Lung (tissue), 12 donors: ENCODE results near the gene ZCCHC9. TPM values are rescaled to one million over a fixed set of nuclear protein-coding genes. Genes with fewer than 3 reads are reported as not detected.

ENCODE experiments used
- ATAC-seq: fragments of 200-7000 bp; cut with Tn5 transposase; one replicate; pipeline ENCODE4 v1.9.1; 2020; ENCODE audit warnings: moderate number of reproducible peaks; ENCODE audit not compliant: insufficient read depth, low FRiP score
- DNase-seq, 3 donors: peaks; one replicate each; pipeline ENCODE4 v3.0.0-alpha.2; 2013 to 2017
- H3K27ac ChIP-seq, 2 donors: one replicate each; pipeline ENCODE4 v1.5.1; 2013; ENCODE audit warnings: mild to moderate bottlenecking in 2 of 2, moderate library complexity in 2 of 2, control low read depth in 1 of 2, inconsistent platforms in 1 of 2, low read depth in 1 of 2, low read length in 1 of 2
- H3K27me3 ChIP-seq, 3 donors: one replicate each; pipeline ENCODE4 v1.5.1; 2013; ENCODE audit warnings: low read length in 2 of 3; ENCODE audit not compliant: control insufficient read depth in 3 of 3, insufficient read depth in 3 of 3
- H3K36me3 ChIP-seq, 4 donors: one replicate each; pipeline ENCODE4 v1.5.1; 2013; ENCODE audit warnings: low read length in 4 of 4, mild to moderate bottlenecking in 1 of 4, moderate library complexity in 1 of 4; ENCODE audit not compliant: control insufficient read depth in 4 of 4, insufficient read depth in 4 of 4
- H3K4me1 ChIP-seq, 5 donors: one replicate each; pipeline ENCODE4 v1.5.1; 2013; ENCODE audit warnings: low read length in 5 of 5, mild to moderate bottlenecking in 2 of 5, moderate library complexity in 1 of 5; ENCODE audit not compliant: control insufficient read depth in 5 of 5, insufficient read depth in 5 of 5
- H3K4me3 ChIP-seq: one replicate; pipeline ENCODE4 v1.5.1; 2013; ENCODE audit warnings: mild to moderate bottlenecking, control low read depth, moderate library complexity
- H3K9ac ChIP-seq, 2 donors: one replicate each; pipeline ENCODE4 v1.5.1; 2013; ENCODE audit warnings: low read length in 2 of 2, control low read depth in 1 of 2; ENCODE audit not compliant: insufficient read depth in 1 of 2
- H3K9me3 ChIP-seq, 4 donors: one replicate each; pipeline ENCODE4 v1.5.1; 2013; ENCODE audit warnings: low read length in 3 of 4, mild to moderate bottlenecking in 1 of 4, moderate library complexity in 1 of 4; ENCODE audit not compliant: control insufficient read depth in 4 of 4, insufficient read depth in 3 of 4
- whole genome bisulfite sequencing, 2 donors: extraction: QIAGEN DNeasy Blood & Tissue Kit; methylation state at CpG; one replicate each; pipeline ENCODE4 v1.1.7; 2013; 5-methylcytosine and 5-hydroxymethylcytosine counted together
- polyA plus RNA-seq, 2 donors: library from polyadenylated mRNA; stranded (reverse); fragments of 200-250 nt; gene quantifications; one replicate each; pipeline ENCODE4 v1.2.1, GENCODE V29; 2013
- total RNA-seq, 2 donors: library from RNA; depleted of rRNA in 1 of 2; stranded (reverse); fragments of >200 nt in 1 of 2; gene quantifications; one replicate each; pipeline ENCODE4 v1.2.1, GENCODE V29; 2014 to 2021
- TF ChIP-seq, protein P1 (sequence below): IDR thresholded peaks from 2 replicates; pipeline ENCODE4 v1.5.1; 2012; ENCODE audit warnings: mild to moderate bottlenecking; ENCODE audit errors: control extremely low read depth, extremely low read depth
- donor health status: control.
- donor health status: control.
- donor health status: Bipolar disorder and iron deficiency.
- donor health status: healthy.
- donor health status: DM: yes; HTN: yes; CAD: no.

ZCCHC9 gene
- total and polyA plus RNA-seq, 4 donors, result 18.0 to 25.8 (median 23.2) TPM

DNA sequence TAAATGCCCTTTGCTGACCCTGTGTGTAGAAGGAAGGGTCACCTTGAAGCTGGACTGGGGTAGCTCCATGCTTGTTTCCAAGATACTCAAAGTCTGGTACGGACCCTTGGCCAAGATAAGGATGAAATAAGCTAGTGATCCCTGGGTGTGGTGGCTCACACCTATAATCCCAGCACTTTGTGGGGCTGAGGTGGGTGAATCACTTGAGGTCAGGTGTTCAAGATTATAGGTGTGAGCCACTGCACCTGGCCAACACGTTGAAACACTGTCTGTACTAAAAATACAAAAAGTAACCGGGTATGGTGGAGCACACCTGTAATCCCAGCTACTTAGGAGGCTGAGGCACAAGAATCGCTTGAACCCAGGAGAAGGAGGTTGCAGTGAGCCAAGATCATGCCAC lies 59.3 kb downstream of the ZCCHC9 start:
- TF ChIP-seq, protein P1, sequence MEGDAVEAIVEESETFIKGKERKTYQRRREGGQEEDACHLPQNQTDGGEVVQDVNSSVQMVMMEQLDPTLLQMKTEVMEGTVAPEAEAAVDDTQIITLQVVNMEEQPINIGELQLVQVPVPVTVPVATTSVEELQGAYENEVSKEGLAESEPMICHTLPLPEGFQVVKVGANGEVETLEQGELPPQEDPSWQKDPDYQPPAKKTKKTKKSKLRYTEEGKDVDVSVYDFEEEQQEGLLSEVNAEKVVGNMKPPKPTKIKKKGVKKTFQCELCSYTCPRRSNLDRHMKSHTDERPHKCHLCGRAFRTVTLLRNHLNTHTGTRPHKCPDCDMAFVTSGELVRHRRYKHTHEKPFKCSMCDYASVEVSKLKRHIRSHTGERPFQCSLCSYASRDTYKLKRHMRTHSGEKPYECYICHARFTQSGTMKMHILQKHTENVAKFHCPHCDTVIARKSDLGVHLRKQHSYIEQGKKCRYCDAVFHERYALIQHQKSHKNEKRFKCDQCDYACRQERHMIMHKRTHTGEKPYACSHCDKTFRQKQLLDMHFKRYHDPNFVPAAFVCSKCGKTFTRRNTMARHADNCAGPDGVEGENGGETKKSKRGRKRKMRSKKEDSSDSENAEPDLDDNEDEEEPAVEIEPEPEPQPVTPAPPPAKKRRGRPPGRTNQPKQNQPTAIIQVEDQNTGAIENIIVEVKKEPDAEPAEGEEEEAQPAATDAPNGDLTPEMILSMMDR, result no peak
- no peaks in the 10 kb centered on the region for H3K27me3 ChIP-seq
- DNase-seq (no peak), ATAC-seq (no peak)
- no peaks in the 10 kb centered on the region for H3K36me3 ChIP-seq
- WGBS, 2 donors, result 95 to 96% methylated on average over 4 of the region's 4 CpGs
- H3K9me3 ChIP-seq, result no peaks in the 10 kb centered on the region
- H3K4me3 ChIP-seq, result no peak overlapping the region
- H3K27ac ChIP-seq, result no peak overlapping the region
- no peak overlapping the region for H3K9ac ChIP-seq
- H3K4me1 ChIP-seq, result peaks cover 0 to 9% (median 0%) of the 10 kb centered on the region in 5 donors

DNA sequence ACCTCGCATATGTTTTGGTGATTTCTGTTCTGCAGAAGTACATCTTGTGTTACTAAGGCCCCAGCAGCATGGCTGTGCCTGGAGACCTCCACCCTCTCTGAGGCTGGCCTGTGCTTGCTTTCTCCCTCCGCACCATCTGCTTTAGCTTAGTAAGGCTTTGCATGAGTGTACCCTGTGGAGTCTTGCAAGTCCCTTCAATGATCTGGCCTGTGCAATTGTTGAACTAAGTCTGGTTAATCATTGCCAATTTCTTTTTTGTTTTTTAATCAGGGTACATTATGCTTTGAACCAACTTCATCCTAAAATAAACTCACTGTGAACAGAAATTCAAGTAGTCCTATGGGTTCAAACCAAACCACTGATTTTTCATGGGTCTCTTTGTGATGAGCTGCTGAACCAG lies 60.2 kb downstream of the ZCCHC9 start:
- no peak for ATAC-seq
- peaks cover 0 to 9% (median 0%) of the 10 kb centered on the region in 5 donors for H3K4me1 ChIP-seq
- TF ChIP-seq, protein P1, result no peak
- no peak overlapping the region for H3K4me3 ChIP-seq
- no peaks in the 10 kb centered on the region for H3K36me3 ChIP-seq
- WGBS, 2 donors, result 97 to 100% methylated on average over 2 of the region's 2 CpGs
- no peak overlapping the region for H3K27ac ChIP-seq
- H3K27me3 ChIP-seq, result no peaks in the 10 kb centered on the region
- no peaks in the 10 kb centered on the region for H3K9me3 ChIP-seq
- DNase-seq, result peak in 1 of 3 donors; percentile 9
- H3K9ac ChIP-seq, result no peak overlapping the region

Other genes with a start within 250 kb of the ZCCHC9 start
- gene CKMT2, start 68.3 kb upstream of the ZCCHC9 start, total RNA-seq, result 1 to 10 TPM; 1.7 to 2.8 TPM
- 1 to 10 TPM; 1.2 to 1.8 TPM for gene CKMT2, start 68.3 kb upstream of the ZCCHC9 start, polyA plus RNA-seq
- not detected for gene ACOT12, start 92.5 kb downstream of the ZCCHC9 start, total RNA-seq
- not detected for gene ACOT12, start 92.5 kb downstream of the ZCCHC9 start, polyA plus RNA-seq